ENCODE measurements around the gene CACNA2D4.

CACNA2D4 gene

GRCh38 chr12:1781772-1782171, 136.7 kb downstream of the CACNA2D4 start:
- Histone ChIP-seq H3K27ac (ENCODE audit: low read depth in 2 of 2, low read length in 2 of 2) (no peak overlapping the region), H3K4me1 (ENCODE audit: control insufficient read depth in 2 of 2, insufficient read depth in 2 of 2, low read length in 2 of 2) (no peaks in the 10 kb centered on the region), H3K27me3 (ENCODE audit: control insufficient read depth in 2 of 2, insufficient read depth in 2 of 2, low read length in 2 of 2) (no peaks in the 10 kb centered on the region)

GRCh38 chr12:1779783-1780182, 138.7 kb downstream of the CACNA2D4 start:
- Histone ChIP-seq H3K4me3 (ENCODE audit: low read length in 2 of 2) (no peak overlapping the region), H3K9me3 (ENCODE audit: control insufficient read depth in 2 of 2, low read length in 2 of 2) (no peaks in the 10 kb centered on the region), H3K36me3 (ENCODE audit: control insufficient read depth in 2 of 2, insufficient read depth in 2 of 2, low read length in 2 of 2) (peaks cover 25 to 49% of the 10 kb centered on the region in 2 donors), H3K9ac (ENCODE audit: low read depth in 1 of 2, low read length in 2 of 2) (no peak overlapping the region), H3K27ac (ENCODE audit: low read depth in 2 of 2, low read length in 2 of 2) (no peak overlapping the region), H3K27me3 (ENCODE audit: control insufficient read depth in 2 of 2, insufficient read depth in 2 of 2, low read length in 2 of 2) (no peaks in the 10 kb centered on the region), H3K4me1 (ENCODE audit: control insufficient read depth in 2 of 2, insufficient read depth in 2 of 2, low read length in 2 of 2) (no peaks in the 10 kb centered on the region)

More at GRCh38 chr12:1781772-1782171, 136.7 kb downstream of the CACNA2D4 start:
- Histone ChIP-seq H3K9ac (ENCODE audit: low read depth in 1 of 2, low read length in 2 of 2) (no peak overlapping the region), H3K9me3 (ENCODE audit: control insufficient read depth in 2 of 2, low read length in 2 of 2) (no peaks in the 10 kb centered on the region), H3K4me3 (ENCODE audit: low read length in 2 of 2) (no peak overlapping the region), H3K36me3 (ENCODE audit: control insufficient read depth in 2 of 2, insufficient read depth in 2 of 2, low read length in 2 of 2) (peaks cover 43 to 62% of the 10 kb centered on the region in 2 donors)

GRCh38 chr12:1778911-1779310, 139.5 kb downstream of the CACNA2D4 start:
- Histone ChIP-seq H3K4me3 (ENCODE audit: low read length in 2 of 2) (no peak overlapping the region), H3K36me3 (ENCODE audit: control insufficient read depth in 2 of 2, insufficient read depth in 2 of 2, low read length in 2 of 2) (peaks cover 25 to 46% of the 10 kb centered on the region in 2 donors), H3K27ac (ENCODE audit: low read depth in 2 of 2, low read length in 2 of 2) (no peak overlapping the region), H3K9me3 (ENCODE audit: control insufficient read depth in 2 of 2, low read length in 2 of 2) (no peaks in the 10 kb centered on the region), H3K27me3 (ENCODE audit: control insufficient read depth in 2 of 2, insufficient read depth in 2 of 2, low read length in 2 of 2) (no peaks in the 10 kb centered on the region), H3K4me1 (ENCODE audit: control insufficient read depth in 2 of 2, insufficient read depth in 2 of 2, low read length in 2 of 2) (no peaks in the 10 kb centered on the region), H3K9ac (ENCODE audit: low read depth in 1 of 2, low read length in 2 of 2) (no peak overlapping the region)

- no peak overlapping the region for H3K4me3 ChIP-seq (ENCODE audit: low read length in 2 of 2)
- H3K9me3 ChIP-seq (ENCODE audit: control insufficient read depth in 2 of 2, low read length in 2 of 2), result no peaks in the 10 kb centered on the region
- H3K27me3 ChIP-seq (ENCODE audit: control insufficient read depth in 2 of 2, insufficient read depth in 2 of 2, low read length in 2 of 2), result no peaks in the 10 kb centered on the region
- no peak overlapping the region for H3K9ac ChIP-seq (ENCODE audit: low read depth in 1 of 2, low read length in 2 of 2)
- H3K4me1 ChIP-seq (ENCODE audit: control insufficient read depth in 2 of 2, insufficient read depth in 2 of 2, low read length in 2 of 2), result no peaks in the 10 kb centered on the region
- H3K36me3 ChIP-seq (ENCODE audit: control insufficient read depth in 2 of 2, insufficient read depth in 2 of 2, low read length in 2 of 2), result peaks cover 22 to 39% of the 10 kb centered on the region in 2 donors
- H3K27ac ChIP-seq (ENCODE audit: low read depth in 2 of 2, low read length in 2 of 2), result no peak overlapping the region
Measured at GRCh38 chr12:1777798-1778197, 140.7 kb downstream of the CACNA2D4 start.

- peaks cover 26 to 35% of the 10 kb centered on the region in 2 donors for H3K36me3 ChIP-seq (ENCODE audit: control insufficient read depth in 2 of 2, insufficient read depth in 2 of 2, low read length in 2 of 2)
- H3K4me3 ChIP-seq (ENCODE audit: low read length in 2 of 2), result no peak overlapping the region
- no peak overlapping the region for H3K9ac ChIP-seq (ENCODE audit: low read depth in 1 of 2, low read length in 2 of 2)
- H3K27me3 ChIP-seq (ENCODE audit: control insufficient read depth in 2 of 2, insufficient read depth in 2 of 2, low read length in 2 of 2), result no peaks in the 10 kb centered on the region
- no peak overlapping the region for H3K27ac ChIP-seq (ENCODE audit: low read depth in 2 of 2, low read length in 2 of 2)
- no peaks in the 10 kb centered on the region for H3K9me3 ChIP-seq (ENCODE audit: control insufficient read depth in 2 of 2, low read length in 2 of 2)
- no peaks in the 10 kb centered on the region for H3K4me1 ChIP-seq (ENCODE audit: control insufficient read depth in 2 of 2, insufficient read depth in 2 of 2, low read length in 2 of 2)
Measured at GRCh38 chr12:1776170-1776921, 142.1 kb downstream of the CACNA2D4 start.

- no peak overlapping the region for H3K4me3 ChIP-seq (ENCODE audit: low read length in 2 of 2)
- H3K4me1 ChIP-seq (ENCODE audit: control insufficient read depth in 2 of 2, insufficient read depth in 2 of 2, low read length in 2 of 2), result no peaks in the 10 kb centered on the region
- no peaks in the 10 kb centered on the region for H3K9me3 ChIP-seq (ENCODE audit: control insufficient read depth in 2 of 2, low read length in 2 of 2)
- H3K27ac ChIP-seq (ENCODE audit: low read depth in 2 of 2, low read length in 2 of 2), result no peak overlapping the region
- no peaks in the 10 kb centered on the region for H3K27me3 ChIP-seq (ENCODE audit: control insufficient read depth in 2 of 2, insufficient read depth in 2 of 2, low read length in 2 of 2)
- peaks cover 18 to 27% of the 10 kb centered on the region in 2 donors for H3K36me3 ChIP-seq (ENCODE audit: control insufficient read depth in 2 of 2, insufficient read depth in 2 of 2, low read length in 2 of 2)
- H3K9ac ChIP-seq (ENCODE audit: low read depth in 1 of 2, low read length in 2 of 2), result no peak overlapping the region
Measured at GRCh38 chr12:1773937-1774655, 144.4 kb downstream of the CACNA2D4 start.

- H3K4me1 ChIP-seq (ENCODE audit: control insufficient read depth in 2 of 2, insufficient read depth in 2 of 2, low read length in 2 of 2), result no peaks in the 10 kb centered on the region
- peaks cover 9 to 16% of the 10 kb centered on the region in 2 donors for H3K36me3 ChIP-seq (ENCODE audit: control insufficient read depth in 2 of 2, insufficient read depth in 2 of 2, low read length in 2 of 2)
- H3K27ac ChIP-seq (ENCODE audit: low read depth in 2 of 2, low read length in 2 of 2), result no peak overlapping the region
- no peaks in the 10 kb centered on the region for H3K9me3 ChIP-seq (ENCODE audit: control insufficient read depth in 2 of 2, low read length in 2 of 2)
- no peaks in the 10 kb centered on the region for H3K27me3 ChIP-seq (ENCODE audit: control insufficient read depth in 2 of 2, insufficient read depth in 2 of 2, low read length in 2 of 2)
- H3K4me3 ChIP-seq (ENCODE audit: low read length in 2 of 2), result no peak overlapping the region
- H3K9ac ChIP-seq (ENCODE audit: low read depth in 1 of 2, low read length in 2 of 2), result no peak overlapping the region
Measured at GRCh38 chr12:1769809-1770494, 148.5 kb downstream of the CACNA2D4 start.

GRCh38 chr12:1768615-1769014, 149.8 kb downstream of the CACNA2D4 start:
- no peaks in the 10 kb centered on the region for H3K27me3 ChIP-seq (ENCODE audit: control insufficient read depth in 2 of 2, insufficient read depth in 2 of 2, low read length in 2 of 2)
- H3K36me3 ChIP-seq (ENCODE audit: control insufficient read depth in 2 of 2, insufficient read depth in 2 of 2, low read length in 2 of 2), result peaks cover 6 to 12% of the 10 kb centered on the region in 2 donors
- no peak overlapping the region for H3K27ac ChIP-seq (ENCODE audit: low read depth in 2 of 2, low read length in 2 of 2)
- no peaks in the 10 kb centered on the region for H3K4me1 ChIP-seq (ENCODE audit: control insufficient read depth in 2 of 2, insufficient read depth in 2 of 2, low read length in 2 of 2)
- no peak overlapping the region for H3K9ac ChIP-seq (ENCODE audit: low read depth in 1 of 2, low read length in 2 of 2)
- H3K4me3 ChIP-seq (ENCODE audit: low read length in 2 of 2), result no peak overlapping the region
- no peaks in the 10 kb centered on the region for H3K9me3 ChIP-seq (ENCODE audit: control insufficient read depth in 2 of 2, low read length in 2 of 2)

GRCh38 chr12:1767407-1768090, 150.9 kb downstream of the CACNA2D4 start:
- Histone ChIP-seq H3K27ac (ENCODE audit: low read depth in 2 of 2, low read length in 2 of 2) (no peak overlapping the region), H3K4me3 (ENCODE audit: low read length in 2 of 2) (no peak overlapping the region), H3K9me3 (ENCODE audit: control insufficient read depth in 2 of 2, low read length in 2 of 2) (no peaks in the 10 kb centered on the region), H3K4me1 (ENCODE audit: control insufficient read depth in 2 of 2, insufficient read depth in 2 of 2, low read length in 2 of 2) (no peaks in the 10 kb centered on the region), H3K9ac (ENCODE audit: low read depth in 1 of 2, low read length in 2 of 2) (no peak overlapping the region), H3K36me3 (ENCODE audit: control insufficient read depth in 2 of 2, insufficient read depth in 2 of 2, low read length in 2 of 2) (peaks cover 5 to 6% of the 10 kb centered on the region in 2 donors), H3K27me3 (ENCODE audit: control insufficient read depth in 2 of 2, insufficient read depth in 2 of 2, low read length in 2 of 2) (no peaks in the 10 kb centered on the region)

Measured in mucosa of rectum (tissue), 2 donors.